Neural crest cell (in vitro differentiated cells): Measurements from ENCODE around the gene GAK. TPM values are rescaled to one million over a fixed set of nuclear protein-coding genes. Genes with fewer than 3 reads are reported as not detected.

Source experiments
- DNase-seq: peaks from one replicate; pipeline ENCODE4 v3.0.0; 2021; ENCODE audit warnings: low read depth, mixed read lengths, low spot score
- H3K27ac Mint-ChIP-seq: one replicate; pipeline ENCODE4 v1.8.0; 2021; ENCODE audit warnings: mild to moderate bottlenecking, mixed read lengths; ENCODE audit not compliant: unreplicated experiment
- H3K27me3 Mint-ChIP-seq: 2 replicates; pipeline ENCODE4 v1.8.0; 2021; ENCODE audit warnings: low read depth, mild to moderate bottlenecking, mixed read lengths
- H3K36me3 Mint-ChIP-seq: 2 replicates; pipeline ENCODE4 v1.8.0; 2021; ENCODE audit warnings: low read depth, mild to moderate bottlenecking, mixed read lengths
- H3K4me1 Mint-ChIP-seq: 2 replicates; pipeline ENCODE4 v1.8.0; 2021; ENCODE audit warnings: mixed read lengths
- H3K4me3 Mint-ChIP-seq: one replicate; pipeline ENCODE4 v1.8.0; 2021; ENCODE audit warnings: mild to moderate bottlenecking, mixed read lengths
- H3K9me3 Mint-ChIP-seq: 2 replicates; pipeline ENCODE4 v1.8.0; 2021; ENCODE audit warnings: mixed read lengths
- total RNA-seq: library from RNA; stranded (reverse); gene quantifications from 2 replicates; pipeline ENCODE4 v1.2.1, GENCODE V29; 2021
- TF ChIP-seq, protein P1 (sequence below): fragments of 200-600 bp; sonication (generic); conservative IDR thresholded peaks from 2 replicates; pipeline ENCODE4 v1.5.0; 2021; ENCODE audit warnings: antibody characterized with exemption, mild to moderate bottlenecking

GAK gene
- total RNA-seq, 1 donor from 2014 or later, result 87.7 TPM

GRCh38 chr4:859496-859895 is 72.6 kb downstream of the GAK start:
- Mint-ChIP-seq H3K36me3 (peaks cover 37% of the 10 kb centered on the region), H3K9me3 (no peaks in the 10 kb centered on the region), H3K27me3 (no peaks in the 10 kb centered on the region), H3K4me1 (no peaks in the 10 kb centered on the region), H3K27ac (no peak overlapping the region), H3K4me3 (no peak overlapping the region)
- no peak for DNase-seq
- TF ChIP-seq, protein P1, sequence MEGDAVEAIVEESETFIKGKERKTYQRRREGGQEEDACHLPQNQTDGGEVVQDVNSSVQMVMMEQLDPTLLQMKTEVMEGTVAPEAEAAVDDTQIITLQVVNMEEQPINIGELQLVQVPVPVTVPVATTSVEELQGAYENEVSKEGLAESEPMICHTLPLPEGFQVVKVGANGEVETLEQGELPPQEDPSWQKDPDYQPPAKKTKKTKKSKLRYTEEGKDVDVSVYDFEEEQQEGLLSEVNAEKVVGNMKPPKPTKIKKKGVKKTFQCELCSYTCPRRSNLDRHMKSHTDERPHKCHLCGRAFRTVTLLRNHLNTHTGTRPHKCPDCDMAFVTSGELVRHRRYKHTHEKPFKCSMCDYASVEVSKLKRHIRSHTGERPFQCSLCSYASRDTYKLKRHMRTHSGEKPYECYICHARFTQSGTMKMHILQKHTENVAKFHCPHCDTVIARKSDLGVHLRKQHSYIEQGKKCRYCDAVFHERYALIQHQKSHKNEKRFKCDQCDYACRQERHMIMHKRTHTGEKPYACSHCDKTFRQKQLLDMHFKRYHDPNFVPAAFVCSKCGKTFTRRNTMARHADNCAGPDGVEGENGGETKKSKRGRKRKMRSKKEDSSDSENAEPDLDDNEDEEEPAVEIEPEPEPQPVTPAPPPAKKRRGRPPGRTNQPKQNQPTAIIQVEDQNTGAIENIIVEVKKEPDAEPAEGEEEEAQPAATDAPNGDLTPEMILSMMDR, result no peak

DNA sequence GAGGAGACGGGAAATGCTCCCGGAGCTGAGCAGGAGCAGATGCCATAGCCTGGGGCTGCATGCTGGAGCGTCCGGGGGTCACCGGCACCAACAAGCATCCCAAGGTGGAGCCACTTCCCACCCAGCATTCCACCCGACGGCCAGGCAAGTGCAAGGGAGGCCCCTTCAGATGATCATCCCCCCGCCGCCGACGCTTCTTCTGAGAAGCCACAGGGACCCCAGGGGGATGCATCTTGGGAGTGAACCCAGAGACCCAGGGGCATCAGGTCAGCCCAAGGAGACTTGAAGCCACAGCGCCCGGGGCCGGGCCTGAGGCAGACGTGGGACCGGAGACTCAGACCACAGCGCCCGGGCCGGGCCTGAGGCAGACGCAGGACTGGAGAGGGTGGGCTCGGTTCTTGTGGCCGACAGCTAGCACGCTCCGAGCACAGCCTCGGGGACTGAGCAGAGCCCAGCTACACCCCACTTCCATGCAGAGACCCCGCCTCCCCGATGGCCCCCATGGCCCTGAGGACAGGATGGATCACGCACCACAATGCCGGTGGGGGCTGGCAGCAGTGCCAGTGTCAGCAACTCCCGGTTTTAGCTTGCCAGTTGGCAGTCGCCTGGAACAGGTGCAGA is 73.2 kb downstream of the GAK start:
- DNase-seq, result no peak

DNA sequence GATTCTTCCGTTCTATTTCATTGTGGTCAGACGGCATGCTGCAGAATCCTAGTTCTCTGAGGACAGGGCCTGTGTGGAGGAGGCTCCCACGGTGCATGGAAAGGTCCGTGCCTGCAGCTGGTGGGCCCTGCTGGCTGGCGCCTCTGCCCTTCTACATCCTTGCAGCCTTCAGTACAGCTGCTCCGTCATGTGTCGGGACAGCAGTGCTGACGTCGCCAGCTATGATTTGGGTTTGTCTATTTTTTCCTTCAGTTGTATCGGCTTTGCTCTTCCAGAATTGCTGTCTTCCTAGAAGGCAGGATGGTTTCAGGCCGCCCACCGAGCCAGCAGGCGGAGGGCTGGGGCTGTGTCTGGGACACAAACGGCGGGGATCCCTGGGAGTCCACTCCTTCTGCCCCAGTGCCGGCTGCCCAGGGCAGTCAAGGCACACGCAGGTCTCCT is 74.1 kb downstream of the GAK start:
- Mint-ChIP-seq H3K36me3 (peaks cover 34% of the 10 kb centered on the region), H3K4me3 (no peak overlapping the region), H3K9me3 (no peaks in the 10 kb centered on the region), H3K4me1 (no peaks in the 10 kb centered on the region), H3K27ac (no peak overlapping the region), H3K27me3 (no peaks in the 10 kb centered on the region)
- DNase-seq, result no peak
- TF ChIP-seq, protein P1, result no peak

More for the DNA sequence above, 73.2 kb downstream of the GAK start:
- Mint-ChIP-seq H3K4me1 (no peaks in the 10 kb centered on the region), H3K27me3 (no peaks in the 10 kb centered on the region), H3K36me3 (peaks cover 37% of the 10 kb centered on the region), H3K27ac (no peak overlapping the region), H3K4me3 (no peak overlapping the region), H3K9me3 (no peaks in the 10 kb centered on the region)
- TF ChIP-seq, protein P1, result no peak

- H3K4me1 Mint-ChIP-seq, result no peaks in the 10 kb centered on the region
- DNase-seq, result no peak
- no peaks in the 10 kb centered on the region for H3K9me3 Mint-ChIP-seq
- H3K27ac Mint-ChIP-seq, result no peak overlapping the region
- H3K36me3 Mint-ChIP-seq, result peaks cover 29% of the 10 kb centered on the region
- TF ChIP-seq, protein P1, result no peak
- H3K27me3 Mint-ChIP-seq, result no peaks in the 10 kb centered on the region
- H3K4me3 Mint-ChIP-seq, result no peak overlapping the region
Observed at GRCh38 chr4:857461-857860, 74.7 kb downstream of the GAK start.

GRCh38 chr4:856225-856901 is 75.8 kb downstream of the GAK start:
- H3K36me3 Mint-ChIP-seq, result peaks cover 21% of the 10 kb centered on the region

More at GRCh38 chr4:856225-856901, 75.8 kb downstream of the GAK start:
- Mint-ChIP-seq H3K27ac (no peak overlapping the region), H3K27me3 (no peaks in the 10 kb centered on the region), H3K4me1 (no peaks in the 10 kb centered on the region), H3K9me3 (no peaks in the 10 kb centered on the region), H3K4me3 (no peak overlapping the region)
- no peak for DNase-seq
- TF ChIP-seq, protein P1, result no peak
